Kidney (tissue), 14 donors: Measurements from ENCODE around the gene GALNT6. TPM values are rescaled to one million over a fixed set of nuclear protein-coding genes. Genes with fewer than 3 reads are reported as not detected.

Source experiments
- DNase-seq, 5 donors: peaks; one replicate each; pipeline ENCODE4 v3.0.0-alpha.2; 2013 to 2020
- FAIRE-seq: peaks from 2 replicates; lab custom pipeline; 2012; peaks lifted over from hg19 to GRCh38; lab: Jason Lieb, UNC
- H3K27ac ChIP-seq, 2 donors: one replicate each; pipeline ENCODE4 v1.7.0; 2013; ENCODE audit warnings: low read depth in 2 of 2, low read length in 2 of 2, inconsistent platforms in 1 of 2
- H3K27me3 ChIP-seq: one replicate; pipeline ENCODE4 v1.7.1; 2013; ENCODE audit warnings: low read length, inconsistent platforms; ENCODE audit not compliant: control insufficient read depth, insufficient read depth
- H3K36me3 ChIP-seq, 3 donors: one replicate each; pipeline versions ENCODE4 v1.7.0 to v1.7.1; 2013; ENCODE audit warnings: low read length in 3 of 3, control low read depth in 1 of 3, inconsistent platforms in 1 of 3; ENCODE audit not compliant: insufficient read depth in 3 of 3, control insufficient read depth in 2 of 3
- H3K4me1 ChIP-seq, 3 donors: one replicate each; pipeline versions ENCODE4 v1.7.0 to v1.7.1; 2013; ENCODE audit warnings: low read length in 3 of 3, inconsistent platforms in 1 of 3, low read depth in 1 of 3; ENCODE audit not compliant: control insufficient read depth in 2 of 3, insufficient read depth in 2 of 3
- H3K4me3 ChIP-seq, 3 donors: one replicate each; pipeline versions ENCODE4 v1.7.0 to v1.8.1; 2013; ENCODE audit warnings: low read length in 3 of 3, control low read depth in 1 of 3, inconsistent platforms in 1 of 3
- H3K9ac ChIP-seq, 3 donors: one replicate each; pipeline versions ENCODE4 v1.7.0 to v1.7.1; 2013; ENCODE audit warnings: low read length in 3 of 3, control low read depth in 1 of 3, inconsistent platforms in 1 of 3
- H3K9me3 ChIP-seq, 3 donors: one replicate each; pipeline versions ENCODE4 v1.7.0 to v1.7.1; 2013; ENCODE audit warnings: low read length in 3 of 3, control low read depth in 1 of 3, inconsistent platforms in 1 of 3; ENCODE audit not compliant: control insufficient read depth in 2 of 3, insufficient read depth in 1 of 3
- intact Hi-C: fragments of 100-400 bp; cut with DNase I; formaldehyde crosslinking; loops from one replicate; pipeline ENCODE4 v1.11.1; 2022
- polyA plus RNA-seq: library from polyadenylated mRNA; stranded (reverse); fragments of 350-450 nt; fragmentation: Illumina TruSeq; extraction: RNeasy Lipid Tissue Mini Kit (QIAGEN cat#74804); gene quantifications from one replicate; pipeline ENCODE4 v1.2.3, GENCODE V29; 2014; ENCODE audit warnings: low read depth, low replicate concordance; ENCODE audit not compliant: insufficient read depth
- total RNA-seq: library from RNA; stranded (reverse); fragmentation: NEBNext Ultra II Directional; extraction: Animal tissue kit (Norgen Biotek cat#: 25700); gene quantifications from one replicate; pipeline ENCODE4 v1.2.1, GENCODE V29; 2021
- TF ChIP-seq, protein P1 (sequence below): IDR thresholded peaks from 3 replicates; pipeline ENCODE4 v1.5.1; 2012; ENCODE audit warnings: mild to moderate bottlenecking, moderate library complexity, borderline replicate concordance; ENCODE audit not compliant: insufficient read depth; ENCODE audit errors: extremely low read depth
- donor health status: control.
- donor health status: control.
- donor health status: control.
- donor health status: control.
- donor health status: control.
- donor health status: DM: yes; HTN: yes; CAD: no.
- donor health status: Normal renal cell carcinoma (clear cell type).

GALNT6 gene
- total and polyA plus RNA-seq, 2 donors from 2014 or later, result 2.1 to 16.8 TPM

DNA sequence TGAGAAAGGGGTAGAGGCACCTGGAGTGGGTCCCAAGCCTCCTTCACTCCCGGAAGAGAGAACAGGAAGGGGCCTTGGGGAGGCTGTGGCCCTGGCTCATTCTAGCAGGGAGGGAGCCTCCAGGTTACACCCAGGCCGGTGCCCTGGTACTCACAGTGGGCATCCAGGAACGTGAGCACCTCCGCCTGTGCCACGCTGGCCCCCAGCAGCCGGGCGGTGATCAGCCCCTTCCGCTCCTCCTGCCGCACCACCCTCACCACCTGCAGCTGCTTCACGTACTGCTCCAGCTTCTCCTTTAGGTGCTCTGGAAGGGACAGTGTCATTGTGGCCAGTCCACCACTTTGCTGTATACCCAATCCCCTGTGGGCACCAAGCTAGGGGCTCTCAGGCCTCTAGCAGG lies 25.9 kb downstream of the GALNT6 start:
- DNase-seq (no peak), FAIRE-seq (no peak)
- peaks cover 0 to 4% (median 0%) of the 10 kb centered on the region in 3 donors for H3K4me1 ChIP-seq
- no peaks in the 10 kb centered on the region for H3K27me3 ChIP-seq
- no peaks in the 10 kb centered on the region for H3K36me3 ChIP-seq
- intact Hi-C loops, result no loop called here
- no peak overlapping the region for H3K27ac ChIP-seq
- H3K9me3 ChIP-seq, result no peaks in the 10 kb centered on the region
- no peak overlapping the region for H3K4me3 ChIP-seq
- no peak overlapping the region for H3K9ac ChIP-seq
- TF ChIP-seq, protein P1, sequence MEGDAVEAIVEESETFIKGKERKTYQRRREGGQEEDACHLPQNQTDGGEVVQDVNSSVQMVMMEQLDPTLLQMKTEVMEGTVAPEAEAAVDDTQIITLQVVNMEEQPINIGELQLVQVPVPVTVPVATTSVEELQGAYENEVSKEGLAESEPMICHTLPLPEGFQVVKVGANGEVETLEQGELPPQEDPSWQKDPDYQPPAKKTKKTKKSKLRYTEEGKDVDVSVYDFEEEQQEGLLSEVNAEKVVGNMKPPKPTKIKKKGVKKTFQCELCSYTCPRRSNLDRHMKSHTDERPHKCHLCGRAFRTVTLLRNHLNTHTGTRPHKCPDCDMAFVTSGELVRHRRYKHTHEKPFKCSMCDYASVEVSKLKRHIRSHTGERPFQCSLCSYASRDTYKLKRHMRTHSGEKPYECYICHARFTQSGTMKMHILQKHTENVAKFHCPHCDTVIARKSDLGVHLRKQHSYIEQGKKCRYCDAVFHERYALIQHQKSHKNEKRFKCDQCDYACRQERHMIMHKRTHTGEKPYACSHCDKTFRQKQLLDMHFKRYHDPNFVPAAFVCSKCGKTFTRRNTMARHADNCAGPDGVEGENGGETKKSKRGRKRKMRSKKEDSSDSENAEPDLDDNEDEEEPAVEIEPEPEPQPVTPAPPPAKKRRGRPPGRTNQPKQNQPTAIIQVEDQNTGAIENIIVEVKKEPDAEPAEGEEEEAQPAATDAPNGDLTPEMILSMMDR, result no peak

DNA sequence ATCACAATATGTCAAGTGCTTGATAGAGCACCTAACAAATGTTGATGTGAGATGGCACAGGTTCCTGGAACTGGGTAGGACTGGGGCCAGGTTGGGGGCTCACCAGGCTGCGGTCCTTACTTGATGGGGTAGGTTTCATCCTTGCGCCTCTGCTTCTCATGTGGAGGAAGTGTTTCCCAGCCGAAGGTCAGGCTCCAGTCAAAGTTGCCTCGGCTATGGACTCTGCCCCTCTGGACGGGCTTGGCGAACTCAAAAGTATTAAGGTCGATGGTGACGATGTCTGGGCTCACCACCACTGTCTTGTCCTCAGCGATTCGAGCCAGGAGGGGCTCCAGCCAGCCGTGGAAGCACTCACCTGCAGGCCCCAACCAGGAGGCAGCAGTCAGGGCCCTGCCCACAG lies 27.2 kb downstream of the GALNT6 start:
- intact Hi-C loops, result no loop called here
- Histone ChIP-seq H3K4me3 (no peak overlapping the region), H3K27ac (no peak overlapping the region), H3K9me3 (no peaks in the 10 kb centered on the region), H3K9ac (no peak overlapping the region), H3K4me1 (peaks cover 0 to 4% (median 0%) of the 10 kb centered on the region in 3 donors), H3K27me3 (no peaks in the 10 kb centered on the region), H3K36me3 (no peaks in the 10 kb centered on the region)
- FAIRE-seq (no peak), DNase-seq (no peak)
- TF ChIP-seq, protein P1, result no peak

DNA sequence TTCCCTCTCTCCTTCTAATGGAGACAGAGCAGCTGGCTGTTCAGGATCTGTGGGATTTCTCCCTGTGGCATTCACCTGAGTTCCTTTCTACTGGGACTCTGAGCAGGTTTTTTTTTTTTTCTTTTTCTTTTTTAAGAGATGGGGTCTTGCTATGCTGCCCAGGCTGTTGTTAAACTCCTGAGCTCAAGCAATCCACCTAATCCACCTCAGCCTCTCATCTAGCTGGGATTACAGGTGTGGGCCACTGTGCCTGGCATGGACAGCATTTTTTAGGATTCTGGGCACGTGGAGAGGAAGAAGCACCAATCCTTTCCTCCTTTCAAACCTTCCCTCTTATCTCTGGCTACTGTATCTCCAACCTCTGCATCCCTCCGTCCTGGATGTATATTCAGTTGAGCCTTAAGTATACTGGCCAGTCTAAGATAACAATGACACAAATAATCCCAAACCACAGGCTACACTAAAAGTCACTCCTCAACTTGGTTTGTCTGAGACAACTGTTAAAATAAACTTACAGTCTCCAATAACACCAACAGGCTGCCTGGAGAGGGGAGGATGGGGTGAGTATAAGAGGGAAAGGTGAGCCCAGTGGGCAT lies 28.4 kb downstream of the GALNT6 start:
- FAIRE-seq, result no peak

More for the DNA sequence above, 28.4 kb downstream of the GALNT6 start:
- intact Hi-C loops, result no loop called here
- H3K4me3 ChIP-seq, result no peak overlapping the region
- no peaks in the 10 kb centered on the region for H3K27me3 ChIP-seq
- no peak overlapping the region for H3K27ac ChIP-seq
- H3K4me1 ChIP-seq, result peaks cover 0 to 4% (median 0%) of the 10 kb centered on the region in 3 donors
- DNase-seq, result no peak
- no peaks in the 10 kb centered on the region for H3K36me3 ChIP-seq
- TF ChIP-seq, protein P1, result no peak
- no peak overlapping the region for H3K9ac ChIP-seq
- no peaks in the 10 kb centered on the region for H3K9me3 ChIP-seq
